Measurements from ENCODE around the gene NOL7. TPM values are rescaled to one million over a fixed set of nuclear protein-coding genes. Genes with fewer than 3 reads are reported as not detected.

NOL7 gene
- 75.9 and 78.6 TPM in 2 replicates for total RNA-seq (2021)
- percentile 94 among the genes with signal in this experiment for Bru-seq, nascent RNA
- BruChase-seq, experiment 1, labeled RNA remaining after a 2-hour chase, result percentile 80 among the genes with signal in this experiment
- percentile 91 among the genes with signal in this experiment for BruChase-seq, experiment 2, labeled RNA remaining after a 6-hour chase
- long read RNA-seq, transcript NOL7-202 (8 exons, 1,184 nt), result major isoform, 236 of 244 reads
- long read RNA-seq, partial matches to known transcripts, result 1 of 244 reads
- long read RNA-seq, other reads (novel, unspliced or antisense), result 6 of 244 reads

GRCh38 chr6:13614926-13615791, at the start of gene NOL7:
TSS of gene NOL7 (plus strand) at chr6:13615335. CDS start at chr6:13615359, 24 bp downstream.
- CTCF ChIA-PET, result interaction anchor here (0.5 to 1.4 kb wide), 9 partner anchors 40 to 762 kb away, joined by 3 to 6 read pairs (median 4); partner anchors contain the start of gene SIRT5
- peaks cover 31% of the 10 kb centered on the region for H3K36me3 ChIP-seq (ENCODE audit: low read depth)
- H3K4me1 ChIP-seq (replicated peaks; ENCODE audit: insufficient read depth), result peaks cover 23% of the 10 kb centered on the region
- peak within 1 kb of the TSS; percentile 88 for H3K27ac ChIP-seq
- intact Hi-C loops (cut with micrococcal nuclease; ENCODE audit: unreplicated experiment), result loop anchor here (1.0 to 5.0 kb wide), 6 partner anchors 41 to 286 kb away; partner anchors contain the start of genes MCUR1, SIRT5 and TBC1D7
- peak within 1 kb of the TSS; percentile 98 for H3K4me3 ChIP-seq
- H3K9me3 ChIP-seq (ENCODE audit: insufficient read depth, low read depth), result no peaks in the 10 kb centered on the region
- TSS peak; percentile 33 for BruUV-seq (replicated peaks)
- POLR2A ChIA-PET (ENCODE audit: unreplicated experiment), result interaction anchor here (0.5 to 1.4 kb wide), 8 partner anchors 12 to 419 kb away, joined by 3 to 37 read pairs (median 8); partner anchors contain the start of gene SIRT5
- peak within 1 kb of the TSS; percentile 99 for H3K4me2 ChIP-seq
- peaks cover 29% of the 10 kb centered on the region for H3F3A ChIP-seq (ENCODE audit: insufficient read depth, low read depth)
- no peaks in the 10 kb centered on the region for H3K9me2 ChIP-seq (ENCODE audit: insufficient read depth)
- H3K27me3 ChIP-seq (ENCODE audit: insufficient read depth, low read depth), result no peaks in the 10 kb centered on the region
- peak; percentile 91 to 98 for DNase-seq
- H3K79me2 ChIP-seq (ENCODE audit: low read depth), result peaks cover 37% of the 10 kb centered on the region
- TF ChIP-seq CTCF (conservative IDR thresholded peaks at IDR 0.05) (peak; percentile 76), EZH2 (IDR thresholded peaks at IDR 0.05; ENCODE audit: low read depth) (no peak)
- H4K20me1 ChIP-seq (ENCODE audit: insufficient read depth), result peaks cover 22% of the 10 kb centered on the region
- H2AFZ ChIP-seq, result peak within 1 kb of the TSS; percentile 86

- ChIA-PET POLR2A (ENCODE audit: unreplicated experiment) (interaction anchor here (0.6 kb wide), 1 partner anchor 238 kb away, joined by 3 read pairs; the partner anchor contains the start of gene TBC1D7), CTCF (no interaction called here)
- Histone ChIP-seq H3K9me2 (ENCODE audit: insufficient read depth) (0 out of 2 replicates have a peak, but pooled peaks cover 4% of the 10 kb centered on the region), H3K79me2 (ENCODE audit: low read depth) (no peaks in the 10 kb centered on the region), H3K4me2 (no peak overlapping the region), H3K27me3 (ENCODE audit: insufficient read depth, low read depth) (no peaks in the 10 kb centered on the region), H3K27ac (no peak overlapping the region), H3K9me3 (ENCODE audit: insufficient read depth, low read depth) (no peaks in the 10 kb centered on the region), H3K4me3 (no peak overlapping the region), H4K20me1 (ENCODE audit: insufficient read depth) (no peaks in the 10 kb centered on the region), H2AFZ (no peak overlapping the region), H3K36me3 (ENCODE audit: low read depth) (no peaks in the 10 kb centered on the region), H3K4me1 (replicated peaks; ENCODE audit: insufficient read depth) (no peaks in the 10 kb centered on the region), H3F3A (ENCODE audit: insufficient read depth, low read depth) (no peaks in the 10 kb centered on the region)
- intact Hi-C loops (cut with micrococcal nuclease; ENCODE audit: unreplicated experiment), result no loop called here
- no peak for TF ChIP-seq EZH2 (IDR thresholded peaks at IDR 0.05; ENCODE audit: low read depth)
- no TSS peak for BruUV-seq (replicated peaks)
- DNase-seq, result no peak
Measured at GRCh38 chr6:13565921-13566320, 49.2 kb upstream of the NOL7 start.

GRCh38 chr6:13566500-13566899, 48.6 kb upstream of the NOL7 start:
- ChIA-PET POLR2A (ENCODE audit: unreplicated experiment) (no interaction called here), CTCF (no interaction called here)
- H3K4me3 ChIP-seq, result no peak overlapping the region
- peak overlapping the region; percentile 34; the same call in 1 of the 2 replicates for H2AFZ ChIP-seq
- H3K4me2 ChIP-seq, result no peak overlapping the region
- H3K27ac ChIP-seq, result no peak overlapping the region
- H3F3A ChIP-seq (ENCODE audit: insufficient read depth, low read depth), result no peaks in the 10 kb centered on the region
- no TSS peak for BruUV-seq (replicated peaks)
- no peaks in the 10 kb centered on the region for H3K4me1 ChIP-seq (replicated peaks; ENCODE audit: insufficient read depth)
- H3K9me3 ChIP-seq (ENCODE audit: insufficient read depth, low read depth), result no peaks in the 10 kb centered on the region
- DNase-seq, result no peak
- H3K36me3 ChIP-seq (ENCODE audit: low read depth), result no peaks in the 10 kb centered on the region
- H4K20me1 ChIP-seq (ENCODE audit: insufficient read depth), result no peaks in the 10 kb centered on the region
- H3K27me3 ChIP-seq (ENCODE audit: insufficient read depth, low read depth), result no peaks in the 10 kb centered on the region
- intact Hi-C loops (cut with micrococcal nuclease; ENCODE audit: unreplicated experiment), result no loop called here
- H3K79me2 ChIP-seq (ENCODE audit: low read depth), result no peaks in the 10 kb centered on the region
- TF ChIP-seq EZH2 (IDR thresholded peaks at IDR 0.05; ENCODE audit: low read depth) (no peak), CTCF (conservative IDR thresholded peaks at IDR 0.05) (no peak)
- H3K9me2 ChIP-seq (ENCODE audit: insufficient read depth), result 0 out of 2 replicates have a peak, but pooled peaks cover 4% of the 10 kb centered on the region

Measured in PC-9 (cell line).